H9 (cell line): ENCODE measurements around the gene ANXA9. TPM values are rescaled to one million over a fixed set of nuclear protein-coding genes. Genes with fewer than 3 reads are reported as not detected.

Experiments used
- DNase-seq: peaks from one replicate; pipeline ENCODE4 v3.0.0-alpha.2; 2017
- H2AFZ ChIP-seq: one replicate; pipeline ENCODE4 v1.6.1; 2013; ENCODE audit warnings: mild to moderate bottlenecking, low read length, control low read depth, moderate library complexity
- H2AK5ac ChIP-seq: 2 replicates; pipeline ENCODE4 v1.6.1; 2013; ENCODE audit warnings: low read length, control low read depth, mixed read lengths; ENCODE audit not compliant: insufficient read length
- H2BK120ac ChIP-seq: one replicate; pipeline ENCODE4 v1.6.1; 2013; ENCODE audit warnings: low read depth, mild to moderate bottlenecking, low read length, control low read depth, inconsistent platforms; ENCODE audit not compliant: poor library complexity, severe bottlenecking
- H2BK12ac ChIP-seq: 2 replicates; pipeline ENCODE4 v1.6.1; 2013; ENCODE audit warnings: low read length, control low read depth, mixed read lengths, low read depth; ENCODE audit not compliant: insufficient read length
- H2BK15ac ChIP-seq: 2 replicates; pipeline ENCODE4 v1.6.1; 2013; ENCODE audit warnings: low read depth, low read length, control low read depth
- H2BK20ac ChIP-seq: one replicate; pipeline ENCODE4 v1.6.1; 2013; ENCODE audit warnings: low read depth, mild to moderate bottlenecking, low read length, control low read depth, inconsistent platforms; ENCODE audit not compliant: poor library complexity, severe bottlenecking
- H2BK5ac ChIP-seq: 2 replicates; pipeline ENCODE4 v1.6.1; 2013; ENCODE audit warnings: low read length, control low read depth, mixed read lengths; ENCODE audit not compliant: insufficient read length
- H3K14ac ChIP-seq: 2 replicates; pipeline ENCODE4 v1.6.1; 2013; ENCODE audit warnings: low read length, control low read depth; ENCODE audit not compliant: insufficient read depth
- H3K18ac ChIP-seq: 2 replicates; pipeline ENCODE4 v1.6.1; 2013; ENCODE audit warnings: low read depth, mild to moderate bottlenecking, mixed read lengths, low read length, control low read depth; ENCODE audit not compliant: insufficient read length
- H3K23ac ChIP-seq: 2 replicates; pipeline ENCODE4 v1.6.1; 2013; ENCODE audit warnings: low read length, control low read depth, mixed read lengths, low read depth; ENCODE audit not compliant: insufficient read length
- H3K23me2 ChIP-seq: 2 replicates; pipeline ENCODE4 v1.6.1; 2013; ENCODE audit warnings: low read depth, mild to moderate bottlenecking, mixed read lengths, low read length, control low read depth; ENCODE audit not compliant: insufficient read length, poor library complexity, severe bottlenecking
- H3K27ac ChIP-seq: 2 replicates; pipeline ENCODE4 v1.5.1; 2013; ENCODE audit warnings: low read length, control low read depth, mixed read lengths, low read depth; ENCODE audit not compliant: insufficient read length
- H3K27me3 ChIP-seq: 2 replicates; pipeline ENCODE4 v1.6.1; 2013; ENCODE audit warnings: low read length, control low read depth, inconsistent platforms; ENCODE audit not compliant: insufficient read depth
- H3K4ac ChIP-seq: 2 replicates; pipeline ENCODE4 v1.6.1; 2013; ENCODE audit warnings: low read depth, mild to moderate bottlenecking, control low read depth, inconsistent platforms, low read length, moderate library complexity
- H3K4me1 ChIP-seq: 2 replicates; pipeline ENCODE4 v1.6.1; 2013; ENCODE audit warnings: low read length, control low read depth, inconsistent platforms; ENCODE audit not compliant: insufficient read depth
- H3K4me2 ChIP-seq: 2 replicates; pipeline ENCODE4 v1.6.1; 2013; ENCODE audit warnings: low read length, control low read depth, mixed read lengths; ENCODE audit not compliant: insufficient read length, insufficient read depth
- H3K56ac ChIP-seq: 2 replicates; pipeline ENCODE4 v1.6.1; 2013; ENCODE audit warnings: low read depth, mild to moderate bottlenecking, mixed read lengths, low read length, control low read depth; ENCODE audit not compliant: insufficient read length
- H3K79me1 ChIP-seq: 2 replicates; pipeline ENCODE4 v1.6.1; 2013; ENCODE audit warnings: low read depth, mild to moderate bottlenecking, moderate library complexity, low read length, control low read depth, inconsistent platforms; ENCODE audit not compliant: insufficient read depth, poor library complexity, severe bottlenecking
- H3K79me2 ChIP-seq: 2 replicates; pipeline ENCODE4 v1.6.1; 2013; ENCODE audit warnings: low read length, control low read depth, inconsistent platforms; ENCODE audit not compliant: insufficient read depth
- H3K9ac ChIP-seq: 2 replicates; pipeline ENCODE4 v1.6.1; 2013; ENCODE audit warnings: low read length, control low read depth, mixed read lengths; ENCODE audit not compliant: insufficient read length; ENCODE audit errors: extremely low read depth
- H3K9me3 ChIP-seq: one replicate; pipeline ENCODE4 v1.6.1; 2013; ENCODE audit warnings: low read depth, low read length, inconsistent platforms; ENCODE audit not compliant: control insufficient read depth
- H3T11ph ChIP-seq: one replicate; pipeline ENCODE4 v1.6.1; 2013; ENCODE audit warnings: mild to moderate bottlenecking, low read length, control low read depth, inconsistent platforms
- H4K20me1 ChIP-seq: one replicate; pipeline ENCODE4 v1.6.1; 2013; ENCODE audit not compliant: control insufficient read depth, insufficient read length, insufficient read depth
- H4K5ac ChIP-seq: 2 replicates; pipeline ENCODE4 v1.6.1; 2013; ENCODE audit warnings: low read depth, mild to moderate bottlenecking, mixed read lengths, low read length, control low read depth; ENCODE audit not compliant: insufficient read length
- H4K8ac ChIP-seq: replicated peaks from 2 replicates; pipeline ENCODE4 v1.6.1; 2013; ENCODE audit warnings: low read length, control low read depth, mixed read lengths, low read depth; ENCODE audit not compliant: insufficient read length
- H4K91ac ChIP-seq: 2 replicates; pipeline ENCODE4 v1.6.1; 2013; ENCODE audit warnings: low read depth, mild to moderate bottlenecking, moderate library complexity, mixed read lengths, low read length, control low read depth; ENCODE audit not compliant: insufficient read length
- H3K27ac Mint-ChIP-seq, 3 experiments: 2 replicates in 2 of 3; 3 replicates in 1 of 3; pipeline ENCODE4 v1.8.0; 2020 to 2021; ENCODE audit warnings: mixed read lengths in 3 of 3, mild to moderate bottlenecking in 1 of 3, moderate library complexity in 1 of 3
- H3K27me3 Mint-ChIP-seq: 2 replicates; pipeline ENCODE4 v1.8.0; 2021; ENCODE audit warnings: low read depth, mild to moderate bottlenecking, moderate library complexity, mixed read lengths
- H3K36me3 Mint-ChIP-seq, 3 experiments: 2 replicates in 2 of 3; 3 replicates in 1 of 3; pipeline ENCODE4 v1.8.0; 2020 to 2021; ENCODE audit warnings: low read depth in 3 of 3, mixed read lengths in 3 of 3; ENCODE audit not compliant: insufficient read depth in 1 of 3
- H3K4me1 Mint-ChIP-seq, 2 experiments: 2 replicates each; pipeline ENCODE4 v1.8.0; 2020; ENCODE audit warnings: mixed read lengths in 2 of 2
- H3K4me3 Mint-ChIP-seq, 2 experiments: 2 replicates in 1 of 2; 3 replicates in 1 of 2; pipeline ENCODE4 v1.8.0; 2020 to 2021; ENCODE audit warnings: mild to moderate bottlenecking in 2 of 2, mixed read lengths in 2 of 2, moderate library complexity in 1 of 2
- H3K9me3 Mint-ChIP-seq, 2 experiments: 2 replicates in 1 of 2; 3 replicates in 1 of 2; pipeline ENCODE4 v1.8.0; 2020; ENCODE audit warnings: mild to moderate bottlenecking in 2 of 2, mixed read lengths in 2 of 2, moderate library complexity in 1 of 2
- CTCF ChIP-seq: fragments of 200-600 bp; sonication (generic); conservative IDR thresholded peaks from 3 replicates; pipeline ENCODE4 v1.8.0; 2021; ENCODE audit warnings: antibody characterized with exemption, mild to moderate bottlenecking
- WGBS: extraction: QIAGEN DNeasy Blood & Tissue Kit; methylation state at CpG from one replicate; pipeline ENCODE4 v1.1.7; 2013; ENCODE audit warnings: missing lambda C conversion rate, low lambda C conversion rate, mixed read lengths; ENCODE audit not compliant: insufficient read length; ENCODE audit errors: extremely low coverage; 5-methylcytosine and 5-hydroxymethylcytosine counted together
- total RNA-seq: library from RNA; stranded (reverse); gene quantifications from 2 replicates; pipeline ENCODE4 v1.2.1, GENCODE V29; 2021

Gene ANXA9
- total RNA-seq, 1 experiment from 2014 or later, result 0.92 TPM

DNA sequence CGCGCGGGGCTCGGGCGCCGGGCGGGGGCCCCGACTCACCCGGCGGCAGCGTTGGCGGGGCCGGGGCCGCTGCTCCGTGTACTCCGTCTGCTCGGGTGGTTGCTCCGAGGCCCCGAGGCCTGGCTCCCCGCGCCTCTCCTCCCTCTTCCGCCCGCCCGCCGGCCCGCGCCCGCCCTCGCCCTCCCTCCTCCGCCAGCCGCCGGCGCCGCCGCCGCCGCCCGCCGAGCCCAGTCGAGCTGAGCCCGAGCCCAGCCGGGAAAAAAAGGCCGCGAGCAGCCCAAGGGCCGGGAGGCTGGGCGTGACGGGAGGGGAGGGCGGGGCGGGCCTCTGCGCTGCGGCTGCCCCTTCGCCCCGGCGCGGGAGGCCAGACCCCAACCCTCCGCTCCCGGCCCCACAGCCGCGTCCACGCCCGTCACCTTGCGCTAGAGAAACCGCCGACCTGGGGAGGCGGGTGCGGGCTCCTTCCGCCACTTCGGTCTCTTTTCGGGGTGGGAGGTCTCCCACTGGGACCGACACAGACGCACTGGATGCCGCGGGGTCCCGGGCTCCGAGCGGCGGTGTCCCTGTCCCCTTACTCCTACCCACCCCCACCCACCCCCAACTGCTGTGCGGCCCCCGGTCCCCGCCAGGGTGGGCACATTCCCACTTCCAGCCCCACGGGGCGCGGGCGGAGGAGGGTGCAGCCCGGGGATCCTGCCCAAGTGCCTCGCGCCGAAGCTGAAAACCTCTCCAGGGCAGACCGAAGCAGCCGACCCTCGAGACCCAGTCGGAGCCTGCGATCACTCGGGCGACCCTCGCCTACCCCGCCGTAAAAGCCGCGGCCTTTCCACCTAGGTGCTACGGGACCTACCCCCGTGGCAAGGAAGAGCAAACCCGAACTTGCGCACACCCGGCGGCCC is 7.3 kb upstream of the ANXA9 start, which contains the start of gene CERS2:
Gene CERS2 (minus strand): TSS at position 256 of the 899 bp plus-strand sequence. CDS start 5,745 bp downstream, outside the sequence.
- Histone ChIP-seq H3K14ac (peak within 1 kb of the TSS; percentile 87), H3T11ph (no peak within 1 kb of the TSS), H2BK12ac (no peak within 1 kb of the TSS), H3K9ac (peak within 1 kb of the TSS; percentile 64), H4K8ac (no peak within 1 kb of the TSS), H3K27me3 (no peaks in the 10 kb centered on the region), H3K4ac (no peak within 1 kb of the TSS), H3K79me1 (no peaks in the 10 kb centered on the region), H4K91ac (no peak within 1 kb of the TSS), H4K5ac (no peak within 1 kb of the TSS), H3K27ac (no peak within 1 kb of the TSS), H3K56ac (no peak within 1 kb of the TSS), H3K18ac (peak within 1 kb of the TSS; percentile 71), H3K4me1 (peaks cover 19% of the 10 kb centered on the region), H3K23me2 (peaks cover 12% of the 10 kb centered on the region), H2BK120ac (no peak within 1 kb of the TSS), H2AFZ (no peak within 1 kb of the TSS), H3K9me3 (no peaks in the 10 kb centered on the region), H3K4me2 (peak within 1 kb of the TSS; percentile 72), H4K20me1 (no peaks in the 10 kb centered on the region), H2BK15ac (no peak within 1 kb of the TSS), H2BK20ac (no peak within 1 kb of the TSS), H3K23ac (no peak within 1 kb of the TSS), H2AK5ac (no peak within 1 kb of the TSS), H3K79me2 (peaks cover 31% of the 10 kb centered on the region; the same call in 1 of the 2 replicates), H2BK5ac (no peak within 1 kb of the TSS)
- peak; percentile 64 for DNase-seq
- no peak for TF ChIP-seq CTCF
- no peaks in the 10 kb centered on the region for H3K9me3 Mint-ChIP-seq
- H3K27ac Mint-ChIP-seq, result peak within 1 kb of the TSS in 1 of 3 experiments; percentile 91; a peak in 2 of 7 replicates
- WGBS, result no CpG with 5 or more reads among the region's 106 CpGs
- H3K4me1 Mint-ChIP-seq, result peaks cover 63 to 64% of the 10 kb centered on the region in 2 experiments
- H3K4me3 Mint-ChIP-seq, result peak within 1 kb of the TSS; percentile 78 to 86
- peaks cover 2 to 4% (median 2%) of the 10 kb centered on the region in 3 experiments; a peak in 3 of 7 replicates for H3K36me3 Mint-ChIP-seq
- H3K27me3 Mint-ChIP-seq, result no peaks in the 10 kb centered on the region
